AG09309 (cell line): ENCODE data around the gene PRKAG2.

Experiments used
- DNase-seq: peaks from one replicate; pipeline ENCODE4 v3.0.0-alpha.2; 2010; ENCODE audit warnings: low read depth
- H3K4me3 ChIP-seq: 2 replicates; pipeline ENCODE4 v1.5.1; 2011; ENCODE audit warnings: mild to moderate bottlenecking, low read depth, low read length, moderate library complexity; ENCODE audit not compliant: control insufficient read depth
- CTCF ChIP-seq: IDR thresholded peaks from 2 replicates; pipeline ENCODE4 v1.5.1; 2011; ENCODE audit warnings: mild to moderate bottlenecking, low read depth, low read length, inconsistent platforms; ENCODE audit not compliant: insufficient read depth, control insufficient read depth; ENCODE audit errors: missing control alignments

Gene PRKAG2

GRCh38 chr7:151717415-151717814 is 159.5 kb downstream of the PRKAG2 start:
- no peak for TF ChIP-seq CTCF
- H3K4me3 ChIP-seq: no peak overlapping the region
- no peak for DNase-seq

GRCh38 chr7:151716323-151716722 is 160.6 kb downstream of the PRKAG2 start:
- no peak overlapping the region for H3K4me3 ChIP-seq
- no peak for TF ChIP-seq CTCF
- DNase-seq: no peak

- no peak for DNase-seq
- H3K4me3 ChIP-seq: no peak overlapping the region
- no peak for TF ChIP-seq CTCF
Observed at GRCh38 chr7:151715666-151716315, 161.1 kb downstream of the PRKAG2 start.

- no peak for TF ChIP-seq CTCF
- DNase-seq: no peak
- no peak overlapping the region for H3K4me3 ChIP-seq
Observed at GRCh38 chr7:151714201-151714600, 162.7 kb downstream of the PRKAG2 start.

GRCh38 chr7:151712810-151713125 is 164.1 kb downstream of the PRKAG2 start:
- no peak for DNase-seq
- TF ChIP-seq CTCF: no peak
- no peak overlapping the region for H3K4me3 ChIP-seq

- H3K4me3 ChIP-seq: no peak overlapping the region
- TF ChIP-seq CTCF: no peak
- DNase-seq: no peak
Observed at GRCh38 chr7:151711906-151712809, 164.8 kb downstream of the PRKAG2 start.

GRCh38 chr7:151711435-151711872 is 165.5 kb downstream of the PRKAG2 start:
- no peak overlapping the region for H3K4me3 ChIP-seq
- no peak for TF ChIP-seq CTCF
- no peak for DNase-seq
